Fibroblast of lung (primary cell): Measurements from ENCODE around the gene PPP2R5C. TPM values are rescaled to one million over a fixed set of nuclear protein-coding genes. Genes with fewer than 3 reads are reported as not detected.

ENCODE experiments used
- DNase-seq, 2 donors: peaks; one replicate each; pipeline versions ENCODE4 v3.0.0 to v3.0.0-alpha.2; 2010; ENCODE audit warnings: low read depth in 2 of 2
- H2AFZ ChIP-seq: 2 replicates; pipeline ENCODE4 v1.5.1; 2012; ENCODE audit warnings: low read length, control low read depth, inconsistent platforms
- H3K27ac ChIP-seq: 2 replicates; pipeline ENCODE4 v1.5.1; 2011; ENCODE audit warnings: low read length, control low read depth; ENCODE audit not compliant: insufficient read depth
- H3K27me3 ChIP-seq: 2 replicates; pipeline ENCODE4 v1.5.1; 2011; ENCODE audit warnings: mild to moderate bottlenecking, low read length; ENCODE audit not compliant: control insufficient read depth, insufficient read depth
- H3K36me3 ChIP-seq: 2 replicates; pipeline ENCODE4 v1.5.1; 2011; ENCODE audit warnings: low read length; ENCODE audit not compliant: control insufficient read depth, insufficient read depth
- H3K4me1 ChIP-seq: 2 replicates; pipeline ENCODE4 v1.5.1; 2011; ENCODE audit warnings: low read length; ENCODE audit not compliant: control insufficient read depth, insufficient read depth; ENCODE audit errors: extremely low read depth
- H3K4me2 ChIP-seq: 2 replicates; pipeline ENCODE4 v1.5.1; 2011; ENCODE audit warnings: low read length, control low read depth; ENCODE audit not compliant: insufficient read depth; ENCODE audit errors: extremely low read depth
- H3K4me3 ChIP-seq, 4 experiments: fragments of 200-600 bp in 1 of 4; sonication (generic) in 1 of 4; replicated peaks in 1 of 4; 2 replicates each; pipeline ENCODE4 v1.5.1; 2011 to 2016; ENCODE audit warnings: low read length in 4 of 4, low read depth in 3 of 4, mild to moderate bottlenecking in 3 of 4, control low read depth in 2 of 4, inconsistent platforms in 1 of 4, mixed read lengths in 1 of 4; ENCODE audit not compliant: insufficient read depth in 1 of 4; ENCODE audit errors: control extremely low read depth in 1 of 4
- H3K79me2 ChIP-seq: 2 replicates; pipeline ENCODE4 v1.5.1; 2012; ENCODE audit warnings: mild to moderate bottlenecking, low read length, inconsistent platforms; ENCODE audit not compliant: control insufficient read depth, insufficient read depth
- H3K9ac ChIP-seq: 2 replicates; pipeline ENCODE4 v1.5.1; 2011; ENCODE audit warnings: mild to moderate bottlenecking, low read length, control low read depth; ENCODE audit not compliant: insufficient read depth
- H3K9me3 ChIP-seq: 2 replicates; pipeline ENCODE4 v1.5.1; 2012; ENCODE audit warnings: low read depth, low read length; ENCODE audit not compliant: control insufficient read depth, insufficient read depth
- H4K20me1 ChIP-seq: 2 replicates; pipeline ENCODE4 v1.5.1; 2011; ENCODE audit warnings: low read length; ENCODE audit not compliant: control insufficient read depth, insufficient read depth; ENCODE audit errors: extremely low read depth
- EZH2 ChIP-seq: IDR thresholded peaks from 2 replicates; pipeline ENCODE4 v1.5.1; 2012; ENCODE audit warnings: low read length, control low read depth, mild to moderate bottlenecking; ENCODE audit errors: missing control alignments
- polyA plus RNA-seq, 2 donors: library from polyadenylated mRNA; depleted of rRNA in 1 of 2; stranded (reverse) in 1 of 2; unstranded in 1 of 2; fragments of >200 nt; gene quantifications; 2 replicates each; pipeline ENCODE4 v1.2.1, GENCODE V29; 2011 to 2012; ENCODE audit warnings: missing spikeins in 1 of 2
- total RNA-seq: library from RNA; depleted of rRNA; stranded (reverse); fragments of >200 nt; gene quantifications from 2 replicates; pipeline ENCODE4 v1.2.1, GENCODE V29; 2014
- TF ChIP-seq, protein P1 (sequence below), 2 donors: IDR thresholded peaks in 1 of 2; conservative IDR thresholded peaks in 1 of 2; 1 replicate in 1 of 2; 2 replicates in 1 of 2; pipeline ENCODE4 v1.5.1; 2011 to 2012; ENCODE audit warnings: low read length in 2 of 2, control low read depth in 1 of 2, inconsistent platforms in 1 of 2, low read depth in 1 of 2, mild to moderate bottlenecking in 1 of 2

Gene PPP2R5C
- total and polyA plus RNA-seq, 2 donors (not counting 1 experiment from before 2014, with no cell fraction given): 86.0 to 116 TPM

DNA sequence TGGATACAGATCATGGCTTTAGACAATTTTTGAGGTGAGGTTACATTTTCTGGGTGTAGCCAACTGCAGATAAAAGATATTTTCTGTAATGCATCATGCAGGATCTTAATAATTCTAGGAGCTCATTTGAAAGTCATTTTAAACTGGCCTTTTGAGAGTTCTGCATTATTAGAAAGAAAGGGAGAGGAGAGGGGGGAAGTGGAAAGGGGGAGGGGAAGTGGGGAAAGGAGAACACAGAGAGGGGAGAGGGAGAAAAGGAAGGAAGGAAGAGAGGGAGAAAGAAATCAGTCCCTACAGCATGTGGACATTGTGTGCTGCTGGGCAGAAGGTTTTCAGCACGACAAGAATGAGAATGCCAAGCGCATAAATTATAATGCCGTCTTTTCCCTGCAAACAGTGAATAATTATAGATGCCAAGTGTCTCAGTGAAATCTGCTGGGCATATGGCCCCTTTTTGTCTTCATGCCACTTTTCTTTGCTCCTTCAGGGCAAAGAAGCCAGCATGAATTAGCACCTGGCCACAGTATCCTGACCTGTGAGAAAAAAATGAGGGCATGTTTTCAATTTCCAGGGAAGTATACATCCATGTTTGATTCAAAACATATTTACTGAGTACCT lies 22.7 kb upstream of the PPP2R5C start:
- TF ChIP-seq, protein P1, sequence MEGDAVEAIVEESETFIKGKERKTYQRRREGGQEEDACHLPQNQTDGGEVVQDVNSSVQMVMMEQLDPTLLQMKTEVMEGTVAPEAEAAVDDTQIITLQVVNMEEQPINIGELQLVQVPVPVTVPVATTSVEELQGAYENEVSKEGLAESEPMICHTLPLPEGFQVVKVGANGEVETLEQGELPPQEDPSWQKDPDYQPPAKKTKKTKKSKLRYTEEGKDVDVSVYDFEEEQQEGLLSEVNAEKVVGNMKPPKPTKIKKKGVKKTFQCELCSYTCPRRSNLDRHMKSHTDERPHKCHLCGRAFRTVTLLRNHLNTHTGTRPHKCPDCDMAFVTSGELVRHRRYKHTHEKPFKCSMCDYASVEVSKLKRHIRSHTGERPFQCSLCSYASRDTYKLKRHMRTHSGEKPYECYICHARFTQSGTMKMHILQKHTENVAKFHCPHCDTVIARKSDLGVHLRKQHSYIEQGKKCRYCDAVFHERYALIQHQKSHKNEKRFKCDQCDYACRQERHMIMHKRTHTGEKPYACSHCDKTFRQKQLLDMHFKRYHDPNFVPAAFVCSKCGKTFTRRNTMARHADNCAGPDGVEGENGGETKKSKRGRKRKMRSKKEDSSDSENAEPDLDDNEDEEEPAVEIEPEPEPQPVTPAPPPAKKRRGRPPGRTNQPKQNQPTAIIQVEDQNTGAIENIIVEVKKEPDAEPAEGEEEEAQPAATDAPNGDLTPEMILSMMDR (conservative IDR thresholded peaks at IDR 0.05 in 1 of 2, IDR thresholded peaks at IDR 0.05 in 1 of 2; ENCODE audit: low read depth in 1 of 2, low read length in 2 of 2): no peak
- no peak for TF ChIP-seq EZH2
- Histone ChIP-seq H3K36me3 (no peaks in the 10 kb centered on the region), H3K4me1 (no peaks in the 10 kb centered on the region), H2AFZ (no peak overlapping the region), H4K20me1 (no peaks in the 10 kb centered on the region), H3K9me3 (no peaks in the 10 kb centered on the region), H3K9ac (no peak overlapping the region), H3K79me2 (no peaks in the 10 kb centered on the region), H3K27ac (no peak overlapping the region), H3K27me3 (no peaks in the 10 kb centered on the region), H3K4me2 (no peak overlapping the region), H3K4me3 (no peak overlapping the region)
- no peak for DNase-seq

DNA sequence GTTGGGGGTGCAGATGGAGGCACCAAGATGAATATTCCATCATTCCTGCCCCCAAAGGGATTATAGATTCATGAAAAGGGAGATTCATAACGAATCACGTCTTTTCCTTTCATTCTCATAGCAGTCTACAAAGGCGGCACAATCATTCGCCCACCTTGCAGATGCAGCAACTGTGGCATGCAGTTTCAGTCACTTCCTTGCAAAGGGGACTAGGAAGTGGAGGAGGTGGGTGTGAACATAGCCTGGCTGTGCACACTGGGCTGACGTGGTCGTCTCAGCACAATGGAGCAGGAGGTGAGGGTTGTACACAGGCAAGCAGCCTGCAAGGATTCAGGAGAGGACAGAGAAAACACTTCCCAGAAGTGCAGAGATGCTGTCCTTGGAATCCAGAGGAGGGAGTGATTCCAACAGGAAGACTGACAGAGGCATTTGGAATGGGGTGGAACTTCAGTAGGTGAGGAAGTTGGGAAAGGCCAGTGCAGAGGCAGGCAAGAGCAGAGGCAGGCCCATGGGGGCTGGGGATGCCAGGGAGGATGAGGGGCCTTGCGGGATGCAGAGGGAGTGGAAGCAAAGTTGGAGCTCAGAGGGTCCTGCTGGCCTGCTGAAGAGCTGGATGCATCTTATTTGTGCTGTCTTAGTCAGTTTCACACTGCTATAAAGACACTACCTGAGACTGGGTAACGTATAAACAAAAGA lies 21.9 kb upstream of the PPP2R5C start:
- no peak for TF ChIP-seq EZH2
- TF ChIP-seq, protein P1 (conservative IDR thresholded peaks at IDR 0.05 in 1 of 2, IDR thresholded peaks at IDR 0.05 in 1 of 2; ENCODE audit: low read depth in 1 of 2, low read length in 2 of 2): no peak
- H3K27me3 ChIP-seq: no peaks in the 10 kb centered on the region

DNA sequence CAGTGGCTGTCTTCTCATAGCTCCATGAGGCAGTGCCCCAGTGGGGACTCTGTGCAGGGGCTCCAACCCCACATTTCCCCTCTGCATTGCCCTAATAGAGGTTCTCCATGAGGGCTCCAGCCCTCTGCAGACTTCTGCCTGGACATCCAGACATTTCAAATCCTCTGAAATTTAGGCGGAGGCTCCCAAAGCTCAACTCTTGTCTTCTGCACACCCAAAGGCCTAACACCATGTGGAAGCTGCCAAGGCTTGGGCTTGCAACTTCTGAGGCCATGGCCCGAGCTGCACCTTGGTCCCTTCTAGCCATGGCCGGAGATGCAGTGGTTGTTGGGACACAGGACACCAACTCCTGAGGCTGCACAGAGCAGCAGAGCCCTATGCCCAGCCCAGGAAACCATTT lies 20.5 kb upstream of the PPP2R5C start:
- no peak overlapping the region for H3K4me3 ChIP-seq
- H4K20me1 ChIP-seq: no peaks in the 10 kb centered on the region
- no peaks in the 10 kb centered on the region for H3K27me3 ChIP-seq
- H3K79me2 ChIP-seq: no peaks in the 10 kb centered on the region
- H3K9ac ChIP-seq: no peak overlapping the region
- H3K4me2 ChIP-seq: no peak overlapping the region
- no peaks in the 10 kb centered on the region for H3K36me3 ChIP-seq
- no peaks in the 10 kb centered on the region for H3K4me1 ChIP-seq
- H2AFZ ChIP-seq: no peak overlapping the region
- H3K27ac ChIP-seq: no peak overlapping the region
- no peak for DNase-seq
- H3K9me3 ChIP-seq: no peaks in the 10 kb centered on the region
- TF ChIP-seq EZH2: no peak
- TF ChIP-seq, protein P1 (conservative IDR thresholded peaks at IDR 0.05 in 1 of 2, IDR thresholded peaks at IDR 0.05 in 1 of 2; ENCODE audit: low read depth in 1 of 2, low read length in 2 of 2): no peak

More for the DNA sequence above, 21.9 kb upstream of the PPP2R5C start:
- Histone ChIP-seq H3K79me2 (no peaks in the 10 kb centered on the region), H3K9ac (no peak overlapping the region), H3K27ac (no peak overlapping the region), H3K36me3 (no peaks in the 10 kb centered on the region), H4K20me1 (no peaks in the 10 kb centered on the region), H3K4me3 (no peak overlapping the region), H3K4me1 (no peaks in the 10 kb centered on the region), H3K9me3 (no peaks in the 10 kb centered on the region), H2AFZ (no peak overlapping the region), H3K4me2 (no peak overlapping the region)
- no peak for DNase-seq
